ENCODE measurements around the gene KCNIP1.

DNA sequence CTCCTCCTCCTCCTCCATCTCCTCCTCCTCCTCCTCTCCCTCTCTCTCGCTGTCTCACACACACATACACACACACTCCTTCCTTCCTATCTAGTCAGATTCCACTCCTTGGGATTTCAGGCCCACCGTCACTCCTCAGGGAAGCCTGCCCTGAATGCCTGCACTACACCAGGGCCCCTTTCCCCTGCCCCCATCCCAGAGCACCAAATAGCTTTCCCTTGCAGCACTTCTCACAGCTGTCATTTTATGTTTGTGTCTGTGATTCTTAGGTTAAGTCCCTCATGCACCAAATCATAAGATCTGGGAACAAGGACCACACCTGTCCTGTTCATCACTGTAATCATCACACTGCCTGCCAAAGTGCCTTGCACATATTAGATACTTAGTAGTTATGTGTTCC, 193.2 kb downstream of the KCNIP1 start:
- TF ChIP-seq, protein P1, sequence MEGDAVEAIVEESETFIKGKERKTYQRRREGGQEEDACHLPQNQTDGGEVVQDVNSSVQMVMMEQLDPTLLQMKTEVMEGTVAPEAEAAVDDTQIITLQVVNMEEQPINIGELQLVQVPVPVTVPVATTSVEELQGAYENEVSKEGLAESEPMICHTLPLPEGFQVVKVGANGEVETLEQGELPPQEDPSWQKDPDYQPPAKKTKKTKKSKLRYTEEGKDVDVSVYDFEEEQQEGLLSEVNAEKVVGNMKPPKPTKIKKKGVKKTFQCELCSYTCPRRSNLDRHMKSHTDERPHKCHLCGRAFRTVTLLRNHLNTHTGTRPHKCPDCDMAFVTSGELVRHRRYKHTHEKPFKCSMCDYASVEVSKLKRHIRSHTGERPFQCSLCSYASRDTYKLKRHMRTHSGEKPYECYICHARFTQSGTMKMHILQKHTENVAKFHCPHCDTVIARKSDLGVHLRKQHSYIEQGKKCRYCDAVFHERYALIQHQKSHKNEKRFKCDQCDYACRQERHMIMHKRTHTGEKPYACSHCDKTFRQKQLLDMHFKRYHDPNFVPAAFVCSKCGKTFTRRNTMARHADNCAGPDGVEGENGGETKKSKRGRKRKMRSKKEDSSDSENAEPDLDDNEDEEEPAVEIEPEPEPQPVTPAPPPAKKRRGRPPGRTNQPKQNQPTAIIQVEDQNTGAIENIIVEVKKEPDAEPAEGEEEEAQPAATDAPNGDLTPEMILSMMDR (conservative IDR thresholded peaks at IDR 0.05; ENCODE audit: low read depth, low read length): no peak
- no peak for TF ChIP-seq EZH2 (IDR thresholded peaks at IDR 0.05; ENCODE audit: low read length, unreplicated experiment)

Measured in PC-3 (cell line).